GM19468 (cell line): ENCODE data around the gene LRRN4.
A peak's percentile ranks its signal among the peaks of the same experiment; 100 is the strongest.
"Not testable (repeated sequence)": the region's sequence is repeated elsewhere in the genome, so short reads cannot be mapped to it uniquely, and the experiment has no call there.

Source experiments
- ATAC-seq: cut with Tn5 transposase; IDR thresholded peaks from one replicate; pipeline ENCODE4 v1.9.1; 2021; ENCODE audit warnings: mild to moderate bottlenecking, moderate library complexity, moderate number of reproducible peaks; ENCODE audit not compliant: unreplicated experiment; ENCODE audit errors: extremely low read depth

LRRN4 gene

GRCh38 chr20:6036213-6036612 is 17.6 kb downstream of the LRRN4 start:
- no peak for ATAC-seq

GRCh38 chr20:6034134-6034969 is 19.5 kb downstream of the LRRN4 start:
- no peak for ATAC-seq

- not testable (repeated sequence) for ATAC-seq
Measured at GRCh38 chr20:6032907-6033306, 21.0 kb downstream of the LRRN4 start.

- no peak for ATAC-seq
Measured at GRCh38 chr20:6030453-6031080, 23.3 kb downstream of the LRRN4 start.

- ATAC-seq, result no peak
Measured at GRCh38 chr20:6029538-6029937, 24.3 kb downstream of the LRRN4 start.

- ATAC-seq, result no peak
Measured at GRCh38 chr20:6028818-6029217, 25.0 kb downstream of the LRRN4 start.

GRCh38 chr20:6026051-6026450 is 27.8 kb downstream of the LRRN4 start:
- ATAC-seq, result no peak

- ATAC-seq, result no peak
Measured at GRCh38 chr20:6024768-6025167, 29.1 kb downstream of the LRRN4 start.

GRCh38 chr20:6017880-6018279 is 36.0 kb downstream of the LRRN4 start:
- ATAC-seq, result no peak

- ATAC-seq, result no peak
Measured at GRCh38 chr20:6017467-6017866, 36.4 kb downstream of the LRRN4 start.

- no peak for ATAC-seq
Measured at GRCh38 chr20:6014957-6015356, 38.9 kb downstream of the LRRN4 start.

- ATAC-seq, result no peak
Measured at GRCh38 chr20:6014017-6014416, 39.8 kb downstream of the LRRN4 start.

- ATAC-seq, result no peak
Measured at GRCh38 chr20:6012179-6012578, 41.7 kb downstream of the LRRN4 start.

- no peak for ATAC-seq
Measured at GRCh38 chr20:6008254-6008653, 45.6 kb downstream of the LRRN4 start.

- no peak for ATAC-seq
Measured at GRCh38 chr20:6007529-6008103, 46.2 kb downstream of the LRRN4 start.

- no peak for ATAC-seq
Measured at GRCh38 chr20:6007094-6007528, 46.7 kb downstream of the LRRN4 start.

- no peak for ATAC-seq
Measured at GRCh38 chr20:6006603-6006949, 47.3 kb downstream of the LRRN4 start.

GRCh38 chr20:6000871-6001270 is 53.0 kb downstream of the LRRN4 start:
- ATAC-seq, result no peak

- no peak for ATAC-seq
Measured at GRCh38 chr20:5999783-6000182, 54.1 kb downstream of the LRRN4 start.

GRCh38 chr20:5996765-5997164 is 57.1 kb downstream of the LRRN4 start:
- peak; percentile 95 for ATAC-seq

- no peak for ATAC-seq
Measured at GRCh38 chr20:5991623-5992441, 62.0 kb downstream of the LRRN4 start.
